ENCODE measurements around the gene RAB26. TPM values are rescaled to one million over a fixed set of nuclear protein-coding genes. Genes with fewer than 3 reads are reported as not detected.
"Not testable (repeated sequence)": the region's sequence is repeated elsewhere in the genome, so short reads cannot be mapped to it uniquely, and the experiment has no call there.

The RAB26 gene
- total RNA-seq, 1 donor from 2014 or later: 1.5 TPM

DNA sequence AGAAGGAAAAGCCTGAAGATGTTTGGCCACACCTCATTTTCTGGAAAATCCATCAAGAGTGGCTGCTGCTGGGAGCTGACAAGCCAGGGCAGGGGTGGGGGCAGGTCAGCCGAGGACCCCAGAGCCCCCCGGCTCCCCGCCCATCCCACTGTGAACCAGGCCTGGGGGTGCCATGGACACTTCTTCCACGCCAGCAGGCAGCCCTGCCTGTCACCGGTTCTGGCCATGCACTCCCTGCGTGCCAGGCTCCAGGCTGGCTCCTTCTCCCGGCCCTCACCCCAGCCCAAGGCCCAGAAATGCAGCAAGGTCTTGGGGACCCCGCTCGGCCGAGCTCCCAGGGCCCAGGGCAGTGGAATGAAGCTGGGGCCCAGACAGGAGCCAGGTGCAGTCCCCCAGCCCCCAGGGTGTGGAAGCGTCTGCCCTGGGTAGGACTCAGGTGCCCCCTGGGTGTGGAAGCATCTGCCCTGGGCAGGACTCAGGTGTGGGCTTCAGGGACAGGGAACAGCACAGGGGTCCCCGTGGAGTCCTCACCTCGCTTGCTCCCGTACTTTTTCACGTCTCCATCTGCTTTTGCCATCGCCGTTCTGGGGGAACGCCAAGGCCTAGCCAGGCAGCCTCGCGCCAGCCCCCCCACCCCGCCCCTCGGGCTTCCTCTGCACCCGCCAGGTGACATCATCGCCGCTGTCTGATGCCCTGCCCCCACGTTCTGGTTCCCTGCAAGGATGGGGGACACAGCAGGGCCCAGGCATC, 25.3 kb upstream of the RAB26 start:
- DNase-seq (ENCODE audit: extremely low spot score in 2 of 2): not testable (repeated sequence)

GRCh38 chr16:2123706-2124376, 24.6 kb upstream of the RAB26 start:
- H3K9me3 ChIP-seq; intact Hi-C loops (cut with DNase I); H3K36me3 ChIP-seq; H3K27me3 ChIP-seq; DNase-seq (ENCODE audit: extremely low spot score in 2 of 2): not testable (repeated sequence)
- peak in 1 of 2 donors; percentile 3 for TF ChIP-seq POLR2AphosphoS5 (IDR thresholded peaks at IDR 0.05; ENCODE audit: insufficient read depth in 1 of 2, low read depth in 1 of 2)
- Histone ChIP-seq H3K4me3 (peak overlapping the region; percentile 30 to 45), H3K27ac (peak overlapping the region; percentile 96), H3K4me1 (peaks cover 80% of the 10 kb centered on the region)

More for the DNA sequence above, 25.3 kb upstream of the RAB26 start:
- peak overlapping the region; percentile 96 for H3K27ac ChIP-seq
- H3K27me3 ChIP-seq; H3K9me3 ChIP-seq; intact Hi-C loops (cut with DNase I); H3K36me3 ChIP-seq: not testable (repeated sequence)
- H3K4me1 ChIP-seq: peaks cover 74% of the 10 kb centered on the region
- TF ChIP-seq POLR2AphosphoS5 (IDR thresholded peaks at IDR 0.05; ENCODE audit: insufficient read depth in 1 of 2, low read depth in 1 of 2): peak in 1 of 2 donors; percentile 33
- peak overlapping the region in 1 of 2 donors; percentile 45 for H3K4me3 ChIP-seq

GRCh38 chr16:2124377-2124693, 24.1 kb upstream of the RAB26 start:
- H3K4me1 ChIP-seq: peaks cover 82% of the 10 kb centered on the region
- intact Hi-C loops (cut with DNase I); H3K27me3 ChIP-seq; DNase-seq (ENCODE audit: extremely low spot score in 2 of 2); H3K9me3 ChIP-seq; H3K36me3 ChIP-seq: not testable (repeated sequence)
- peak overlapping the region; percentile 30 to 45 for H3K4me3 ChIP-seq
- peak overlapping the region; percentile 96 for H3K27ac ChIP-seq

GRCh38 chr16:2124694-2125444, 23.6 kb upstream of the RAB26 start:
- H3K27me3 ChIP-seq; H3K36me3 ChIP-seq; intact Hi-C loops (cut with DNase I); H3K9me3 ChIP-seq: not testable (repeated sequence)
- H3K4me1 ChIP-seq: peaks cover 85% of the 10 kb centered on the region
- peak overlapping the region; percentile 30 to 45 for H3K4me3 ChIP-seq
- peak overlapping the region; percentile 96 for H3K27ac ChIP-seq
- peak in 1 of 2 donors; percentile 91 for DNase-seq (ENCODE audit: extremely low spot score in 2 of 2)
- TF ChIP-seq POLR2AphosphoS5 (IDR thresholded peaks at IDR 0.05; ENCODE audit: insufficient read depth in 1 of 2, low read depth in 1 of 2): peak; percentile 33 to 82

DNA sequence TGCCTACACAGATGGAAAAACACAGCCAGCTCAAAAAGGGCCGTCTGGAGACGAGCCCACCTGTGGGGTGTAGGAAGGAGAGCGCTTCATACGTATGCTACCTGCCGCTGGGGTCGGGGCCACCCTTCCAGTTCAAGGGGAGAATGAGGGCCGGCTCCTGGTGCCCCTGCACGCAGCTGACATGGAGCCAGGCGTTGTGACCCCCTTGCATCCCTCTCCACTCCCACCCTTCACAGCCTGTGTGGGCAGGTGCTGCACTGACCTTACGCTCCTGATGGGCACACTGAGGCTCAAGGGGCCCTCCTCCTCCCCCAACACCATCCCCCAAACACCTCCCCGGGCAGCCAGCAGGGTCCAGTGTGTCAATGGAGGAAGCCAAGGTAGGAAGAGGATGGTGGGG, 22.8 kb upstream of the RAB26 start:
- Histone ChIP-seq H3K4me1 (peaks cover 88% of the 10 kb centered on the region), H3K4me3 (peak overlapping the region; percentile 30 to 45), H3K27ac (peak overlapping the region; percentile 96)
- H3K27me3 ChIP-seq; H3K36me3 ChIP-seq; DNase-seq (ENCODE audit: extremely low spot score in 2 of 2); intact Hi-C loops (cut with DNase I); H3K9me3 ChIP-seq: not testable (repeated sequence)

GRCh38 chr16:2126161-2126743, 22.2 kb upstream of the RAB26 start:
- Histone ChIP-seq H3K4me3 (peak overlapping the region; percentile 30 to 45), H3K4me1 (peaks cover 88% of the 10 kb centered on the region), H3K27ac (peak overlapping the region; percentile 96)
- TF ChIP-seq POLR2AphosphoS5 (IDR thresholded peaks at IDR 0.05; ENCODE audit: insufficient read depth in 1 of 2, low read depth in 1 of 2): peak in 1 of 2 donors; percentile 54
- intact Hi-C loops (cut with DNase I); H3K27me3 ChIP-seq; H3K36me3 ChIP-seq; H3K9me3 ChIP-seq; DNase-seq (ENCODE audit: extremely low spot score in 2 of 2): not testable (repeated sequence)

DNA sequence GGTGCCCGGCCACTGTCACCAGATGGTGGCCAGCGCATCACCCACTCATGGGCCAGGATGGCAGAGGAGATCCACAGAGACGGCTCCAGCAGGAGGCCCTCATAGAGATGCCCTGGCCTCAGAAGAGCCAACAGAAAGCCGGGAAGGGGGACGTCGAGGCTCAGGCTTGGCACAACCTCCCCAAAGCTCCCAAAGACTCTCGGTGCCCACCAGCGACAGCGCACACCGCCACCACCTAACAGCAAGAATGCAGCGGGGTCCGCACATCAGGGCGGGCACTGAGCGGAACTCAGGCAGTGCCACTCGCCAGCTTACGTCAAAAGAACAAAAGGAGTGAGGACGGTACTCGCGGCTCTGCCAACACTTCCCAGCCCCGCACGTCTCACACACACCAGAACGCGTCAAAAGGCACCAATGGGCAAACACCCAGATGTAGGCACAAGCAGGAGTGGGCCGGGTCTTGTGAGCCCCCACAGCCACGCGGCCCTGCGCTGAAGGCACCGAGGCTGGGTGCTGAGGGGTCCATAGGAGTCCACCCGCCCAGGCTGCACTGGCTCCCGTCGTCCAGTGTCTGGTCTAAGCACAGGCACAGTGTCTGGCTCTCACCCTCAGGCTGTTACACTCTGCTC, 21.4 kb upstream of the RAB26 start:
- DNase-seq (ENCODE audit: extremely low spot score in 2 of 2); H3K36me3 ChIP-seq; H3K9me3 ChIP-seq; intact Hi-C loops (cut with DNase I); H3K27me3 ChIP-seq: not testable (repeated sequence)
- peak overlapping the region; percentile 96 for H3K27ac ChIP-seq
- peak overlapping the region in 1 of 2 donors; percentile 45 for H3K4me3 ChIP-seq
- peaks cover 88% of the 10 kb centered on the region for H3K4me1 ChIP-seq

- peak in 1 of 2 donors; percentile 20 for TF ChIP-seq POLR2A (IDR thresholded peaks at IDR 0.05)
- H3K4me3 ChIP-seq: peak overlapping the region in 1 of 2 donors; percentile 45
- H3K9me3 ChIP-seq; DNase-seq (ENCODE audit: extremely low spot score in 2 of 2); H3K27me3 ChIP-seq; intact Hi-C loops (cut with DNase I); H3K36me3 ChIP-seq: not testable (repeated sequence)
- H3K27ac ChIP-seq: peak overlapping the region; percentile 96
- peaks cover 81% of the 10 kb centered on the region for H3K4me1 ChIP-seq
Measured at GRCh38 chr16:2127630-2128280, 20.7 kb upstream of the RAB26 start.

- H3K4me3 ChIP-seq; intact Hi-C loops (cut with DNase I); DNase-seq (ENCODE audit: extremely low spot score in 2 of 2); H3K27me3 ChIP-seq; H3K36me3 ChIP-seq; H3K9me3 ChIP-seq: not testable (repeated sequence)
- Histone ChIP-seq H3K4me1 (peaks cover 70% of the 10 kb centered on the region), H3K27ac (peak overlapping the region; percentile 86)
Measured at GRCh38 chr16:2129251-2129650, 19.2 kb upstream of the RAB26 start.

DNA sequence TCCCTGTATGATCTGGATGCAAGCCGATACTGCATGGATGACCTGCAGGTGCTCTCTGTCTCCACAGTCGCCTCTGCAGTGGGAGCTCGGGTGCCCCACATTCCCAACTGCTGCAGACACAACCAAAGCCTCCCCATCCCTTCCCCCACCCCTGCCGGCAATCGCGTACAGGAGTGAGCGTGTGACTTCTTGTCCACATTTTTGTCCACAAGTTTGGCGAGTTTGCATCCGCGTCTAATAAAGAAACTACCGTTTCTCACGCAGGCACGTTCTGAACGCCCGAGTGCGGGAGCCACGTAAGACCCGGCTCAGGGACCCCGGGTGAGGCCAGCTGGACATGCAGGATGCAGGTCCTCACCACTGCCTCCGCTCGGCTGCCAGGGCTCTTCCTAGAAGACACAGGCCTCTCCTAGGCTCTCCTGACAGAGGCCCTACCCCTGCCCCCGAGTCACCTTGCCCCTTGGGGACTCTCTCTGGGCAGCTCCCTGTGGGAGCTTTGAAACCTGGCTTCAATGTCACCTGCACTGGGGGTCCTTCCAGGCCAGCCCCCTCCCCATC, 18.5 kb upstream of the RAB26 start:
- Histone ChIP-seq H3K4me3 (peak overlapping the region in 1 of 2 donors; percentile 1), H3K27ac (peak overlapping the region; percentile 86), H3K4me1 (peaks cover 63% of the 10 kb centered on the region)
- H3K36me3 ChIP-seq; intact Hi-C loops (cut with DNase I); H3K9me3 ChIP-seq; DNase-seq (ENCODE audit: extremely low spot score in 2 of 2); H3K27me3 ChIP-seq: not testable (repeated sequence)

DNA sequence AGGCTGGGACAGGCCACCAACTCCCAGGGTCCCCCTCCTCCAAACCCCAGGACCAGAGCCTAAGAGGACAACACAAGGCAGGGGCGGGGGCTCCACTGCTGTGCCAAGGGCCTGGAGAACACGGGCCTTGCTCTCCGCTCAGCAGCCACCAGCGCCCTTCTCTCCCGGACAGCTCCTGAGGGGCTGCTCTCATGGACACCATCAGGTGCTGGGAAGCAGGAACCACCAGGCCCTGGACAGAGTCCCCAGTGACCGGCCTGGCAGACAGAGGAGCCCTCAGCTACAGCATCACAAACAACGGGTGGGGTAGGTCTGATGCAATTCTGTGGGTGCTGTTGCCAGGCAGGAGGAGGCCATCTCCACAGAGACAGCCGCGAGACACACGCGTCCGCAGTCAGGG, 14.6 kb upstream of the RAB26 start:
- H3K27me3 ChIP-seq; intact Hi-C loops (cut with DNase I); DNase-seq (ENCODE audit: extremely low spot score in 2 of 2); H3K36me3 ChIP-seq; H3K9me3 ChIP-seq: not testable (repeated sequence)
- Histone ChIP-seq H3K27ac (peak overlapping the region; percentile 86), H3K4me1 (peaks cover 37% of the 10 kb centered on the region), H3K4me3 (peak overlapping the region; percentile 21 to 45)

Data from vagina (tissue), 2 donors.